Measurements from ENCODE around the gene EPS8.

Gene EPS8

GRCh38 chr12:15584366-15585041, 204.7 kb downstream of the EPS8 start:
- Histone ChIP-seq H3K27me3 (ENCODE audit: control insufficient read depth in 3 of 3, insufficient read depth in 3 of 3, low read depth in 1 of 3, low read length in 3 of 3) (peaks cover 0 to 3% (median 0%) of the 10 kb centered on the region in 3 experiments), H3K18ac (ENCODE audit: low read length) (no peak overlapping the region), H3K4me1 (ENCODE audit: control insufficient read depth in 2 of 2, insufficient read depth in 1 of 2, low read depth in 1 of 2, low read length in 2 of 2) (peaks cover 0 to 2% of the 10 kb centered on the region in 2 donors), H3K4ac (ENCODE audit: low read length) (no peak overlapping the region), H2BK5ac (ENCODE audit: low read length) (no peak overlapping the region), H3K4me2 (ENCODE audit: insufficient read depth, low read length, poor library complexity, severe bottlenecking) (no peak overlapping the region), H3K14ac (ENCODE audit: low read length) (no peak overlapping the region), H2AFZ (ENCODE audit: low read length) (no peak overlapping the region), H3K23ac (ENCODE audit: low read depth, low read length, poor library complexity) (no peak overlapping the region), H3K79me1 (ENCODE audit: low read depth, low read length) (no peaks in the 10 kb centered on the region), H4K8ac (ENCODE audit: low read depth, low read length) (no peak overlapping the region), H2BK120ac (ENCODE audit: low read depth, low read length) (no peak overlapping the region), H3K27ac (replicated peaks; ENCODE audit: low read length) (no peak overlapping the region), H3K36me3 (replicated peaks in 1 of 2; ENCODE audit: control insufficient read depth in 2 of 2, insufficient read depth in 2 of 2, low read length in 2 of 2) (no peaks in the 10 kb centered on the region), H2BK12ac (ENCODE audit: low read length) (no peak overlapping the region), H2BK15ac (ENCODE audit: low read length) (no peak overlapping the region), H4K91ac (ENCODE audit: low read depth, low read length, poor library complexity) (no peak overlapping the region), H3K9ac (ENCODE audit: low read depth, low read length, poor library complexity) (no peak overlapping the region), H2AK5ac (ENCODE audit: low read depth, low read length) (no peak overlapping the region), H3K4me3 (ENCODE audit: low read length in 2 of 2) (no peak overlapping the region), H3K9me3 (replicated peaks in 1 of 2; ENCODE audit: control insufficient read depth in 2 of 2, insufficient read depth in 1 of 2, low read depth in 1 of 2, low read length in 2 of 2) (peaks cover 0 to 2% of the 10 kb centered on the region in 2 donors)
- WGBS, 2 donors (ENCODE audit: extremely low coverage in 2 of 2, insufficient read length in 2 of 2, insufficient replicate concordance in 1 of 2) = no CpG with 5 or more reads among the region's 3 CpGs
- peak; percentile 21 for DNase-seq (ENCODE audit: low spot score)

GRCh38 chr12:15583804-15584203, 205.4 kb downstream of the EPS8 start:
- H2BK12ac ChIP-seq (ENCODE audit: low read length) = no peak overlapping the region
- no CpG with 5 or more reads among the region's 7 CpGs for WGBS, 2 donors (ENCODE audit: extremely low coverage in 2 of 2, insufficient read length in 2 of 2, insufficient replicate concordance in 1 of 2)
- no peak for DNase-seq (ENCODE audit: low spot score)

GRCh38 chr12:15581006-15581405, 208.2 kb downstream of the EPS8 start:
- no peak overlapping the region for H2AK5ac ChIP-seq (ENCODE audit: low read depth, low read length)
- no CpG with 5 or more reads among the region's 6 CpGs for WGBS, 2 donors (ENCODE audit: extremely low coverage in 2 of 2, insufficient read length in 2 of 2, insufficient replicate concordance in 1 of 2)
- H3K27ac ChIP-seq (replicated peaks; ENCODE audit: low read length) = no peak overlapping the region
- H2AFZ ChIP-seq (ENCODE audit: low read length) = no peak overlapping the region
- no peak overlapping the region for H3K18ac ChIP-seq (ENCODE audit: low read length)
- no peak overlapping the region for H3K14ac ChIP-seq (ENCODE audit: low read length)
- DNase-seq (ENCODE audit: low spot score) = no peak
- no peak overlapping the region for H2BK15ac ChIP-seq (ENCODE audit: low read length)
- H3K79me1 ChIP-seq (ENCODE audit: low read depth, low read length) = no peaks in the 10 kb centered on the region
- H2BK12ac ChIP-seq (ENCODE audit: low read length) = no peak overlapping the region
- H3K4me1 ChIP-seq (ENCODE audit: control insufficient read depth in 2 of 2, insufficient read depth in 1 of 2, low read depth in 1 of 2, low read length in 2 of 2) = no peaks in the 10 kb centered on the region
- no peak overlapping the region for H3K4me3 ChIP-seq (ENCODE audit: low read length in 2 of 2)
- H2BK120ac ChIP-seq (ENCODE audit: low read depth, low read length) = no peak overlapping the region
- H2BK5ac ChIP-seq (ENCODE audit: low read length) = no peak overlapping the region
- H3K4ac ChIP-seq (ENCODE audit: low read length) = no peak overlapping the region
- H3K27me3 ChIP-seq (ENCODE audit: control insufficient read depth in 3 of 3, insufficient read depth in 3 of 3, low read depth in 1 of 3, low read length in 3 of 3) = peaks cover 0 to 8% (median 0%) of the 10 kb centered on the region in 3 experiments
- no peak overlapping the region for H4K91ac ChIP-seq (ENCODE audit: low read depth, low read length, poor library complexity)
- peaks cover 0 to 2% of the 10 kb centered on the region in 2 donors for H3K9me3 ChIP-seq (replicated peaks in 1 of 2; ENCODE audit: control insufficient read depth in 2 of 2, insufficient read depth in 1 of 2, low read depth in 1 of 2, low read length in 2 of 2)
- H3K9ac ChIP-seq (ENCODE audit: low read depth, low read length, poor library complexity) = no peak overlapping the region
- H3K4me2 ChIP-seq (ENCODE audit: insufficient read depth, low read length, poor library complexity, severe bottlenecking) = no peak overlapping the region
- H4K8ac ChIP-seq (ENCODE audit: low read depth, low read length) = no peak overlapping the region
- H3K23ac ChIP-seq (ENCODE audit: low read depth, low read length, poor library complexity) = no peak overlapping the region
- H3K36me3 ChIP-seq (replicated peaks in 1 of 2; ENCODE audit: control insufficient read depth in 2 of 2, insufficient read depth in 2 of 2, low read length in 2 of 2) = no peaks in the 10 kb centered on the region

More at GRCh38 chr12:15583804-15584203, 205.4 kb downstream of the EPS8 start:
- Histone ChIP-seq H3K27me3 (ENCODE audit: control insufficient read depth in 3 of 3, insufficient read depth in 3 of 3, low read depth in 1 of 3, low read length in 3 of 3) (peaks cover 0 to 6% (median 0%) of the 10 kb centered on the region in 3 experiments), H3K4me3 (ENCODE audit: low read length in 2 of 2) (no peak overlapping the region), H4K8ac (ENCODE audit: low read depth, low read length) (no peak overlapping the region), H3K14ac (ENCODE audit: low read length) (no peak overlapping the region), H3K4ac (ENCODE audit: low read length) (no peak overlapping the region), H3K4me1 (ENCODE audit: control insufficient read depth in 2 of 2, insufficient read depth in 1 of 2, low read depth in 1 of 2, low read length in 2 of 2) (peaks cover 0 to 2% of the 10 kb centered on the region in 2 donors), H2BK15ac (ENCODE audit: low read length) (no peak overlapping the region), H3K4me2 (ENCODE audit: insufficient read depth, low read length, poor library complexity, severe bottlenecking) (no peak overlapping the region), H2BK120ac (ENCODE audit: low read depth, low read length) (no peak overlapping the region), H3K9ac (ENCODE audit: low read depth, low read length, poor library complexity) (no peak overlapping the region), H2BK5ac (ENCODE audit: low read length) (no peak overlapping the region), H2AK5ac (ENCODE audit: low read depth, low read length) (no peak overlapping the region), H3K36me3 (replicated peaks in 1 of 2; ENCODE audit: control insufficient read depth in 2 of 2, insufficient read depth in 2 of 2, low read length in 2 of 2) (no peaks in the 10 kb centered on the region), H3K27ac (replicated peaks; ENCODE audit: low read length) (peak overlapping the region; percentile 36), H4K91ac (ENCODE audit: low read depth, low read length, poor library complexity) (no peak overlapping the region), H3K18ac (ENCODE audit: low read length) (no peak overlapping the region), H2AFZ (ENCODE audit: low read length) (no peak overlapping the region), H3K9me3 (replicated peaks in 1 of 2; ENCODE audit: control insufficient read depth in 2 of 2, insufficient read depth in 1 of 2, low read depth in 1 of 2, low read length in 2 of 2) (peaks cover 0 to 2% of the 10 kb centered on the region in 2 donors), H3K79me1 (ENCODE audit: low read depth, low read length) (no peaks in the 10 kb centered on the region), H3K23ac (ENCODE audit: low read depth, low read length, poor library complexity) (no peak overlapping the region)

- no peak overlapping the region for H3K14ac ChIP-seq (ENCODE audit: low read length)
- peaks cover 0 to 10% (median 0%) of the 10 kb centered on the region in 3 experiments for H3K27me3 ChIP-seq (ENCODE audit: control insufficient read depth in 3 of 3, insufficient read depth in 3 of 3, low read depth in 1 of 3, low read length in 3 of 3)
- no peak overlapping the region for H4K8ac ChIP-seq (ENCODE audit: low read depth, low read length)
- no peaks in the 10 kb centered on the region for H3K79me1 ChIP-seq (ENCODE audit: low read depth, low read length)
- H4K91ac ChIP-seq (ENCODE audit: low read depth, low read length, poor library complexity) = no peak overlapping the region
- no peaks in the 10 kb centered on the region for H3K4me1 ChIP-seq (ENCODE audit: control insufficient read depth in 2 of 2, insufficient read depth in 1 of 2, low read depth in 1 of 2, low read length in 2 of 2)
- no peak overlapping the region for H2BK15ac ChIP-seq (ENCODE audit: low read length)
- H2BK120ac ChIP-seq (ENCODE audit: low read depth, low read length) = no peak overlapping the region
- WGBS, 2 donors (ENCODE audit: extremely low coverage in 2 of 2, insufficient read length in 2 of 2, insufficient replicate concordance in 1 of 2) = no CpG with 5 or more reads among the region's 1 CpG
- no peak overlapping the region for H3K4me3 ChIP-seq (ENCODE audit: low read length in 2 of 2)
- no peak overlapping the region for H3K18ac ChIP-seq (ENCODE audit: low read length)
- H3K4me2 ChIP-seq (ENCODE audit: insufficient read depth, low read length, poor library complexity, severe bottlenecking) = no peak overlapping the region
- H3K9me3 ChIP-seq (replicated peaks in 1 of 2; ENCODE audit: control insufficient read depth in 2 of 2, insufficient read depth in 1 of 2, low read depth in 1 of 2, low read length in 2 of 2) = peaks cover 0 to 2% of the 10 kb centered on the region in 2 donors
- H2BK5ac ChIP-seq (ENCODE audit: low read length) = no peak overlapping the region
- no peak overlapping the region for H3K27ac ChIP-seq (replicated peaks; ENCODE audit: low read length)
- H2AFZ ChIP-seq (ENCODE audit: low read length) = no peak overlapping the region
- no peak overlapping the region for H3K4ac ChIP-seq (ENCODE audit: low read length)
- no peak overlapping the region for H3K23ac ChIP-seq (ENCODE audit: low read depth, low read length, poor library complexity)
- H2AK5ac ChIP-seq (ENCODE audit: low read depth, low read length) = no peak overlapping the region
- H3K36me3 ChIP-seq (replicated peaks in 1 of 2; ENCODE audit: control insufficient read depth in 2 of 2, insufficient read depth in 2 of 2, low read length in 2 of 2) = no peaks in the 10 kb centered on the region
- DNase-seq (ENCODE audit: low spot score) = no peak
- H3K9ac ChIP-seq (ENCODE audit: low read depth, low read length, poor library complexity) = no peak overlapping the region
- H2BK12ac ChIP-seq (ENCODE audit: low read length) = no peak overlapping the region
Measured at GRCh38 chr12:15580431-15580830, 208.8 kb downstream of the EPS8 start.

All from neuronal stem cell (in vitro differentiated cells).